Measurements from ENCODE around the gene NEURL1B.

DNA sequence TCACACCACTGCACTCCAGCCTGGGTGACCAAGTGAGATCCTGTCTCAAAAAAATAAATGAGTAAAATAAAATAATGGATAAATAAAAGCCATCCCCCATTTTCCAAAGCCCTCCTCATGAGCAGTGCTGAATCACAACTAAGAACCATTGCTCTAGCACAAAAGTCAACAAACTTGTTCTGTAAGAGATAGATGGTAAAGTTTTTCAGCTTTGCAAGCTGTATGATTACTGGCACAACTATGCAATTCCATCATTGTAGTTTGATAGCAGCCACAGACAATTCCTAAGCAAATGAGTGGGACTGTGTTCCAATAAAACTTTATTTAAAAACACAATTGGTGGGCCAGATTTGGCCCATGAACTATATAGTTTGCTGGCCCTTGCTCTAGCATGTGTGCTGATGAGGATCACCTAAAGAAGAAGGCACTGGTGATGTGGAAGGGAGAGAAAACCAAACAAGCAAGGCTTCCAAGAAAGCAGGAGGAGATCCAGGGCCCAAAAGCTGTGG, 64.6 kb downstream of the NEURL1B start:
- TF ChIP-seq, protein P1, sequence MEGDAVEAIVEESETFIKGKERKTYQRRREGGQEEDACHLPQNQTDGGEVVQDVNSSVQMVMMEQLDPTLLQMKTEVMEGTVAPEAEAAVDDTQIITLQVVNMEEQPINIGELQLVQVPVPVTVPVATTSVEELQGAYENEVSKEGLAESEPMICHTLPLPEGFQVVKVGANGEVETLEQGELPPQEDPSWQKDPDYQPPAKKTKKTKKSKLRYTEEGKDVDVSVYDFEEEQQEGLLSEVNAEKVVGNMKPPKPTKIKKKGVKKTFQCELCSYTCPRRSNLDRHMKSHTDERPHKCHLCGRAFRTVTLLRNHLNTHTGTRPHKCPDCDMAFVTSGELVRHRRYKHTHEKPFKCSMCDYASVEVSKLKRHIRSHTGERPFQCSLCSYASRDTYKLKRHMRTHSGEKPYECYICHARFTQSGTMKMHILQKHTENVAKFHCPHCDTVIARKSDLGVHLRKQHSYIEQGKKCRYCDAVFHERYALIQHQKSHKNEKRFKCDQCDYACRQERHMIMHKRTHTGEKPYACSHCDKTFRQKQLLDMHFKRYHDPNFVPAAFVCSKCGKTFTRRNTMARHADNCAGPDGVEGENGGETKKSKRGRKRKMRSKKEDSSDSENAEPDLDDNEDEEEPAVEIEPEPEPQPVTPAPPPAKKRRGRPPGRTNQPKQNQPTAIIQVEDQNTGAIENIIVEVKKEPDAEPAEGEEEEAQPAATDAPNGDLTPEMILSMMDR (IDR thresholded peaks at IDR 0.05; ENCODE audit: insufficient read depth, low read depth, low read length) = no peak
- no peak for TF ChIP-seq EZH2 (IDR thresholded peaks at IDR 0.05; ENCODE audit: insufficient read depth, low read length)
